Ovary (tissue), 3 donors: ENCODE measurements around the gene GNB1.

Experiments
- EP300 ChIP-seq: sonication (generic); formaldehyde crosslinking; IDR thresholded peaks from one replicate; pipeline ENCODE4 v1.6.1; 2017; ENCODE audit warnings: antibody characterized with exemption
- POLR2A ChIP-seq: fragments of 450-650 bp; IDR thresholded peaks from one replicate; pipeline ENCODE4 v1.6.1; 2017; ENCODE audit warnings: antibody characterized with exemption, mild to moderate bottlenecking, moderate library complexity
- TF ChIP-seq, protein P1 (sequence below), 3 donors: fragments of 450-650 bp in 2 of 3; fragments of 200-600 bp in 1 of 3; IDR thresholded peaks; one replicate each; pipeline versions ENCODE4 v1.5.1 to v1.8.0; 2016 to 2022; ENCODE audit warnings: antibody characterized with exemption in 3 of 3, mild to moderate bottlenecking in 1 of 3
- donor health status: DM: no; HTN: no; CAD: no.

GRCh38 chr1:1786836-1787605, 103.9 kb downstream of the GNB1 start:
- TF ChIP-seq, protein P1, sequence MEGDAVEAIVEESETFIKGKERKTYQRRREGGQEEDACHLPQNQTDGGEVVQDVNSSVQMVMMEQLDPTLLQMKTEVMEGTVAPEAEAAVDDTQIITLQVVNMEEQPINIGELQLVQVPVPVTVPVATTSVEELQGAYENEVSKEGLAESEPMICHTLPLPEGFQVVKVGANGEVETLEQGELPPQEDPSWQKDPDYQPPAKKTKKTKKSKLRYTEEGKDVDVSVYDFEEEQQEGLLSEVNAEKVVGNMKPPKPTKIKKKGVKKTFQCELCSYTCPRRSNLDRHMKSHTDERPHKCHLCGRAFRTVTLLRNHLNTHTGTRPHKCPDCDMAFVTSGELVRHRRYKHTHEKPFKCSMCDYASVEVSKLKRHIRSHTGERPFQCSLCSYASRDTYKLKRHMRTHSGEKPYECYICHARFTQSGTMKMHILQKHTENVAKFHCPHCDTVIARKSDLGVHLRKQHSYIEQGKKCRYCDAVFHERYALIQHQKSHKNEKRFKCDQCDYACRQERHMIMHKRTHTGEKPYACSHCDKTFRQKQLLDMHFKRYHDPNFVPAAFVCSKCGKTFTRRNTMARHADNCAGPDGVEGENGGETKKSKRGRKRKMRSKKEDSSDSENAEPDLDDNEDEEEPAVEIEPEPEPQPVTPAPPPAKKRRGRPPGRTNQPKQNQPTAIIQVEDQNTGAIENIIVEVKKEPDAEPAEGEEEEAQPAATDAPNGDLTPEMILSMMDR (IDR thresholded peaks at IDR 0.05): no peak
- TF ChIP-seq EP300 (no peak), POLR2A (no peak)
